ENCODE measurements around the gene TRAPPC14. TPM values are rescaled to one million over a fixed set of nuclear protein-coding genes. Genes with fewer than 3 reads are reported as not detected.
A peak's percentile ranks its signal among the peaks of the same experiment; 100 is the strongest.

TRAPPC14 gene
- total RNA-seq, 1 donor from 2014 or later, result 5.3 TPM

DNA sequence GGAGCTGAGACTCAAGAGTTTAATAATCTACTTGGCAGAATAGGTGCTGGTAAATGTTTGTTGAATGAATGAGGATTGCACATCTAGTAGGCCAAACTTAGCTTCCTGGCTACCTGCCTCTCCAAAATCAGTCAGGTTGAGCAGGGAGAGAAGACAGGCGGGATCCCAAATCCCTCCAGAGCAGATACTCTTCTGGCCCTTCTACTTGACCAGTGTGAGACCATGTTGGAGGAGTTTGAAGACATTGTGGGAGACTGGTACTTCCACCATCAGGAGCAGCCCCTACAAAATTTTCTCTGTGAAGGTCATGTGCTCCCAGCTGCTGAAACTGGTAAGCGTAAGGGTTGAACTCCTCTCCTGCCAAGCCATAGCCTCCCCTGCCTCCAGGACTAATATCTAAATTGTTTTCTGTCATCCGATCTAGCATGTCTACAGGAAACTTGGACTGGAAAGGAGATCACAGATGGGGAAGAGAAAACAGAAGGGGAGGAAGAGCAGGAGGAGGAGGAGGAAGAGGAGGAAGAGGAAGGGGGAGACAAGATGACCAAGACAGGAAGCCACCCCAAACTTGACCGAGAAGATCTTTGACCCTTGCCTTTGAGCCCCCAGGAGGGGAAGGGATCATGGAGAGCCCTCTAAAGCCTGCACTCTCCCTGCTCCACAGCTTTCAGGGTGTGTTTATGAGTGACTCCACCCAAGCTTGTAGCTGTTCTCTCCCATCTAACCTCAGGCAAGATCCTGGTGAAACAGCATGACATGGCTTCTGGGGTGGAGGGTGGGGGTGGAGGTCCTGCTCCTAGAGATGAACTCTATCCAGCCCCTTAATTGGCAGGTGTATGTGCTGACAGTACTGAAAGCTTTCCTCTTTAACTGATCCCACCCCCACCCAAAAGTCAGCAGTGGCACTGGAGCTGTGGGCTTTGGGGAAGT is 34.0 kb downstream of the TRAPPC14 start:
- no peak for DNase-seq

DNA sequence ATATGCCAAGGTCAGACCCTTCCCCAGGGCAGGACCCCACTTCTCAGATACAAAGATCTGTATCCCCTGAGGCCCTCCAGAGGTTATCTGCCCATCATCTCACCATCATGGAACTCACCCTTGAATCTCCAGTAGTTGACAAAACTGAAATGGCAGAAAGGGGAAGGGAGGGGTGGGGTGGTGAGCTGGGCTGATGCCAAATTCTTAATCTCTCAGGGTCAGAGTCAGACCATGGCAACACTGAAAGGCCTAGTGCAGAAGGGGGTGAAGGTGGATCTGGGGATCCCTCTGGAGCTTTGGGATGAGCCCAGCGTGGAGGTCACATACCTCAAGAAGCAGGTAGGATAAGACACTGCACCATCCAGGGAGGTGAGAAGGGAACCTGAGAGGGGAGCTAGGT is 36.0 kb downstream of the TRAPPC14 start:
- no peak for DNase-seq

DNA sequence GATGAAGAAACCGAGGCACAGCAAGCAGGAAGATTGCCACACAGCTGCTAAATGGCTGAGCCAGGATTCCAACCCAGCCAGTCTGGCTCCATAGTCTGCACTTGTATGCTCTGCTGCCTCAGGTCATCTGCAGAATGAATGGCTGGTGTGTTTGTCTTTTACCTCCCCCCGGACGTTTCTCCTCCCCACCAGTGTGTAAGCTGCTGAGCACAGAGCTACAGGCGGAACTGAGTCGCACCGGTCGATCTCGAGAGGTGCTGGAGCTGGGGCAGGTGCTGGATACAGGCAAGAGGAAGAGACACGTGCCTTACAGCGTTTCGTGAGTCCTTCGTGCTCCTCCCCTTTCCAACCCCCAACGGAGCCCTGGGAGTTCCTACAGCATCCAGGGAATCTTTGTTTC is 36.5 kb downstream of the TRAPPC14 start:
- DNase-seq, result no peak

GRCh38 chr7:100120733-100121036 is 37.8 kb downstream of the TRAPPC14 start:
- no peak for DNase-seq

- peak; percentile 80 for DNase-seq
Measured at GRCh38 chr7:100119970-100120732, 38.4 kb downstream of the TRAPPC14 start.

GRCh38 chr7:100119072-100119969 is 39.2 kb downstream of the TRAPPC14 start, which contains the start of the genes CNPY4 and TAF6:
TSS of gene CNPY4 (plus strand) at chr7:100119634. CDS start at chr7:100119745, 111 bp downstream.
TSS of gene TAF6 (minus strand) at chr7:100119358. CDS start at chr7:100114209, 5,149 bp downstream.
- peak; percentile 98 for DNase-seq

GRCh38 chr7:100118388-100119071 is 40.0 kb downstream of the TRAPPC14 start:
- DNase-seq, result no peak

- no peak for DNase-seq
Measured at GRCh38 chr7:100115026-100115425, 43.5 kb downstream of the TRAPPC14 start.

DNA sequence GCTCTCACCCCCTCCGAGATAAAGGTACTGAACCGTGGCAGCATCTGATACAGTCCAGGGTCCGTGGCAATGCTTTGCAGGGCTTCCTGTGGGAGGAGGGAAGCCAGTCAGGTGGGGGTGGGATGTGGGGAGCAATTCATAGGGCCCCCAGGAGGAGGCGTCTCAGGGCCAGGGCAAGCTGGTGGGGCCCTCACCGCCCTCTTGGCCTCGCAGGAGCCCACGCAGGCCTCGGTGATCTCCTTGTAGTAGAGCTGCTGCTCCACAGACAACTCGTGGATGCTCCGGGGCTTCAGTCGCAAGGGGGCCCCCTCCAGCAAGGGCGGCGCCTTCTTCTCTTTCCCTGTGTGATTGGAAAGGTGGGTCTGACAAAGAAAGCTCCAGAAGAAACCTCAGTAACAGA is 46.6 kb downstream of the TRAPPC14 start:
- no peak for DNase-seq

GRCh38 chr7:100111156-100111555 is 47.4 kb downstream of the TRAPPC14 start:
- DNase-seq, result no peak

DNA sequence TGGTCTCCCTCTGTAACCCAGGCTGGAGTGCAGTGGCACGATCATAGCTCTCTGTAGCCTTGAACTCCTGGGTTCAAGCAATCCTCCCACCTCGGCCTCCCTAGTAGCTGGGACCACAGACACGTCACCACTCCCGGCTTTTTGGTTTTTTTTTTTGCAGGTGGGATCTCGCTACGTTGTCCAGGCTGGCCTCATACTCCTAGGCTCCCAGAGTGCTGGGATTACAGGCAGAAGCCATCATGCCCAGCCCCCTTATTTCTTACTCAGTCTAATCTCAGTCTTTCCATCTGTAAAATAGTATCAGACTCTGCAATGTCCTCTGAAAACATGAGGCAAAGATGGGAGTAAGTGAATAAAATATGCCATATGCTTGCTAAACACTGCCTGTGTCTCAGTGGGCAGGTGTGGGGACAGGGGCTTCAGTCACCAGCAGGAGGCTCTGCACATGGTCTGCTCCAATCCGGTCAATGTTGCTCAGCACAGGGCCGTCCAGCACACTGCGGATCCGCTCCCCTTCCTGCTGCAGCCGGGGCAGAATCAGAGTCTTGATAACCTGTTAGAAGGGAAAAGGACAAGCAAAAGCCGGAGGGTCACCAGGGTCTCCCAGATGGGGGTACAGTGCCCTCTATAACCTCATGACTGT is 48.9 kb downstream of the TRAPPC14 start:
- DNase-seq, result no peak

DNA sequence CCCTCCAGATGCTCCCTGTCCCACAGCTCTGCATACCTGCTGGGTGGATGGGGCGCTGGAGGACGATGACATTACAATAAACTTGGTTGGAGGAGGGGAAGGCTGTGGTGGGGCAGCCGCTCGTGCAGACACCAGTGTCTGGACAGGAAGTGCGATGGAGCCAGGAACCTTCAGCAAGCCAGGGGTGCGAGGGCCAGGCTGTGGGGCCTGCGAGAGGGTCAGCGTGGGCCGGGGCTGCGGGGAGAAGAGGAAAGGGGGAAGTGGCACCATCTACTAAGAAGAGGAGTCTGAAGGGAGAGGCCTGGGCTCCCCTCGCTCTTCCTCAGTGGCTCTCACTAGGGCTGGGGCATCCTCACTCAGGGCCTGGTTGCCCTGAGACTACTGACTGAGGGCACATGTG is 50.6 kb downstream of the TRAPPC14 start:
- DNase-seq, result no peak

DNA sequence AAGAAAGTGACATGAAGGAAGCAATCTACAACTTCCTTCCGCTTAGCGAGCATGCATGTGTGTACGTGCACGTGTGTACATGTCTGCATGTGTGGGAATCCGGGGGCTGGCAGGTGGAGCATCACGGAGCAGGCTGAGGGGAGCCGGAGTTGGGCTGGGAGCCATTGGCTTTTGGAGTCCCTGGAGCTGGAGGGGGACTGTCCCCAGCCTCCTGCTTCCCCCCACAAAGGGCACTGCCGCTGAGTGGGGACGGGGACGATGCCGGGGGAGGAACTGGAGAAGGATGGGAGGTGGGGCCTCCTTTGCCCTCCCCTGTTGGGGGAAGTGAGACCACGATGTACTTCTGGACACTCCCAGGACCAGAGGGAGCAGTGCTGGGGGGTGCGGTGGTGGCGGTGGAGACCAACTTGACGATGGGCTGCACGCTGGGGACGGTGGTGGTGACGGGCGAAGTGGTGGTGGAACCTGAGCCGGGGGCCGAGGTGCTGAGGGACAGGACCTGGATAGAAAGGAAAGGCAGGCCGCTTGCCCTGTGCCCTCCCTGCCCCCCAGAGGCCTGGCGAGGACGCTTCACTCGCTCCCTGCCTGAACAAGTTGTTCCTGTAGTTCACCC is 51.3 kb downstream of the TRAPPC14 start:
- DNase-seq, result no peak

DNA sequence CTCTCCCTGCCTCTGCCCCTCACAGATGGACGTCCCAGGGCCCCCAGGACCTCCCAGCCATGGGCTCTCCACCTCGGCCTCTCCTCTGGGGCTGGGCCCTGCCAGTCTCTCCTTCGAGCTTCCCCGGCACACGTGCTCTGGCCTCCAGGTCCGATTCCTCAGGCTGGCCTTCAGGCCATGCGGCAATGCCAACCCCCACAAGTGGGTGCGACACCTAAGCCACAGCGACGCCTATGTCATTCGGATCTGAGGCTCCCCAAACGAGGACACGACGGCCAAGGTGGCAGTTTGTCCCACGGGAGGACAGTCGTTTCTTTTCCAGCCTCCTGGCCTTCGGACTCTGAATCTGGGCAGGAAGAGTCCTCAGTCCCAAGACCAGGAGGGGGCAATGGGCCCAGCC is 51.9 kb downstream of the TRAPPC14 start:
- no peak for DNase-seq

- no peak for DNase-seq
Measured at GRCh38 chr7:100105534-100105933, 53.0 kb downstream of the TRAPPC14 start.

Other genes starting within 250 kb of the TRAPPC14 start
- gene TRIM4, start 239.2 kb downstream of the TRAPPC14 start, total RNA-seq, result 19.1 TPM
- 0.49 TPM for gene GJC3, start 229.1 kb downstream of the TRAPPC14 start, total RNA-seq
- gene AZGP1, start 182.7 kb downstream of the TRAPPC14 start, total RNA-seq, result 39.4 TPM
- 38.1 TPM for gene ZKSCAN1, start 143.1 kb downstream of the TRAPPC14 start, total RNA-seq
- gene ZSCAN21, start 108.9 kb downstream of the TRAPPC14 start, total RNA-seq, result 8.4 TPM
- gene ZNF3, start 77.0 kb downstream of the TRAPPC14 start, total RNA-seq, result 24.8 TPM
- gene COPS6, start 69.8 kb downstream of the TRAPPC14 start, total RNA-seq, result 46.1 TPM
- 47.5 TPM for gene MCM7, start 57.3 kb downstream of the TRAPPC14 start, total RNA-seq
- gene AP4M1, start 57.1 kb downstream of the TRAPPC14 start, total RNA-seq, result 12.8 TPM
- gene TAF6, start 39.4 kb downstream of the TRAPPC14 start, total RNA-seq, result 16.3 TPM
- 23.4 TPM for gene CNPY4, start 39.1 kb downstream of the TRAPPC14 start, total RNA-seq
- 1.1 TPM for gene MBLAC1, start 31.8 kb downstream of the TRAPPC14 start, total RNA-seq
- 73.6 TPM for gene LAMTOR4, start 9.8 kb downstream of the TRAPPC14 start, total RNA-seq
- gene GAL3ST4, start 9.9 kb upstream of the TRAPPC14 start, total RNA-seq, result 3.4 TPM
- gene GPC2, start 18.7 kb upstream of the TRAPPC14 start, total RNA-seq, result 3.9 TPM
- gene STAG3, start 19.2 kb upstream of the TRAPPC14 start, total RNA-seq, result 0.89 TPM
- gene PVRIG, start 61.2 kb upstream of the TRAPPC14 start, total RNA-seq, result not detected
- gene SPDYE3, start 149.0 kb upstream of the TRAPPC14 start, total RNA-seq, result not detected
- 13.4 TPM for gene PILRB, start 199.4 kb upstream of the TRAPPC14 start, total RNA-seq
- 3.2 TPM for gene PILRA, start 214.8 kb upstream of the TRAPPC14 start, total RNA-seq